Cerebellar cortex (tissue), 1 donor: ENCODE results near the gene ARMC2.
"Not testable (repeated sequence)": the region's sequence is repeated elsewhere in the genome, so short reads cannot be mapped to it uniquely, and the experiment has no call there.

Source experiments
- DNase-seq: peaks from one replicate; pipeline ENCODE4 v3.0.0-alpha.2; 2015; ENCODE audit warnings: low spot score

The ARMC2 gene

DNA sequence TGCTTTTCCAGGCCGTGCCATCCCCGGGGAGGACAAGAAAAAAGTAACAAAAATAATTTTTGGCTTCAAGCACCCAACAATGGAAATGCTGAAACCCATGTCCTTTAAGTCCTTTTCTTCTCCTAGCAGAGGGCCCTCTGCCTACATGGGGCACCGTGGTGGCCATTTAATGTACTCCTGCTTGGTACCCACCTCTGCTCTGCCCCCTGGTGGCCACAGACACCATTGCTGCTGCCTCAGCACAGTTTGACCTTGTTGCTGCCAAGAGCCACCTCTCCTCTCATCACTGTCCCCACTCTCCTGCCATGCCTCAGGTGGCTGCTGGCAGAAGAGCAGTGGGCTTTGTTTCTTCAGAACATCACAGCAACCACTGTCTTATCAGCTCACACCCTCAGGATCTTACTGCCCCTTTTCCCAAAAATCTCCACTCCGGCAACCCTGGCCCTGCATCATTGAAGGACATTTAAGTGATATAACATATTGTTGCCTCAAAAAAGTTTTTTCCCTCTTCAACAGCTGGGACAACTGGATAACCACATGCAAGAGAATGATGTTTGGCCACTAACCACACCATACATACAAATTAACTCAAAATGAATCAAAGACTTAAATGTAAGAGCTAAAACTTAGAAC, 12.9 kb upstream of the ARMC2 start:
- DNase-seq, result peak; percentile 91

DNA sequence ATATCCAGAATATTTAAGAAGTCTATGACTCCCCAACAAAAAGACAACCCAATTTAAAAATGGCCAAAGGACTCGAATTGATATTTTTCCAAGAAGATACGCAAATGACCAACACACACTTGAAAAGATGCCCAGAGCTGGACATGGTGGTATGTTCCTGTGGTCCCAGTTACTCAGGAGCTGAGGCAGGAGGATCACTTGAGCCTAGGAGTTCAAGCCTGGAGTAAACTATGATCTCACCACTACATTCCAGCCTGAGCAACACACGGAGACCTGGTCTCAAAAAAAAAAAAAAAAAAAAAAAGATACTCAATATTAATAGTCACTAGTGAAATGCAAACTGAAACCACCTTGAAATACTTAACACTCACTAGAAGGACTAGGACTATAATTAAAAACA, 12.2 kb upstream of the ARMC2 start:
- no peak for DNase-seq

DNA sequence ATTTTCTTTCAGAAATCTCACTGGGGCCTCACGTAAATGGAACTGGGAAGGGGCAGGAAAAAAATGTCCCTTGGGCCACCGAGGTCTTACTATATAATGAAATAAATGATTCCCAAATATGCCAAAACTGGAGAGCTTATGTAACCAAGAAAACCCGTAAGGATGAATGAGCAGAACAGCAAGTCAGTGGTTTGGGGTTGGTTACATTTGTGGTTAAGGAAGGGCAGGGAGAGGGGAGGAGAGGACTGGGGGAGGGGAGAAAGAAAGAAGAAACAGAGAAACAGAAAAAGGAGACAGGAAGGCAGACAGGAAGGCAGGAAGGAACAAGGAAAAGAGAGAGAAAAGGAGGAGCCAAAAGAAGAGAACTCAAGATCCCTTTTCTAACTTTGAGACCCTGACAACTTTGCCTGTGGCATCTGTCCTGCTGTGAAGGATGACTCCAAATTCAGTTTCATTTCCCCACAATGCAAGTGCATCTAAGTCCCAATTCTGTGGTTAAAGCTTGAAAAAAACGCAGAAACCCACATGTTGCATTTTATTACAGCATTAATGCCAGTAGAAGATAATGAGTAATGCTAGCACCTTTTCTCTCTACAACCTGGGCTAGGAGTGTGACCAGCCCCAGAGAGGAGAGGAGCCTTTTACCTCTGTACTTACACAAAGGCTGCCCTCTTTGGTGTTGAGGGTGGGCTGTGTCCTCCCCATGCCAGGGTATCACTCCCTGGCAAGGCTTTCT, 10.8 kb upstream of the ARMC2 start:
- DNase-seq, result no peak

GRCh38 chr6:108838101-108838717, 10.0 kb upstream of the ARMC2 start:
- DNase-seq, result peak; percentile 57

DNA sequence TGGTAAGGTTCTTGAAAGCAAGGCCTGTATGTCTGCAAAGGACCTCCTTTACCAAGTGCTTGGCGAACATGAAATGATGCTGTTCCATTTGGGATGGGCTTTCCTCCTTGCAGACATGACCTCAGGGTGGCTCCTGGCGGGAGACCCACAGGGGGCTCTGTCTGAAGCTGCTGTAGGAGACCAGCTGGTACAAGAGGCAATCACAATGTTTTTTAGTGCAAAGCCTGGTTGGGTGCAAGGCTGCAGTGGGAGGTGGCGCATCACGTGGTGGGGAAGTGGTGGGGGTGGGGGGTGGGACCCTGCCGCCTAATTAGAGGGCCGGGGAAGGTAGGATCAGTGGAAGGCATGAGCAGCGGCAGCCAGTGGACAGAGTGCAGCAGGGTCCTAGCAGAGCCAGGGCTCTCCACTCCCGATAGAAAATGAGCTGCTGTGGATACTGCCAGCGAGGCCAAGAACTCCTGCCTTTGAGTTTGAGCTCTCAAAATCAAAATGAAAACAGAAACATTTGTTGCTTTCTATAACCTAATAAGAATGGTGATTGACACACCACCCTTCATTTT, 9.1 kb upstream of the ARMC2 start:
- DNase-seq, result no peak

GRCh38 chr6:108840919-108841318, 7.3 kb upstream of the ARMC2 start:
- no peak for DNase-seq

DNA sequence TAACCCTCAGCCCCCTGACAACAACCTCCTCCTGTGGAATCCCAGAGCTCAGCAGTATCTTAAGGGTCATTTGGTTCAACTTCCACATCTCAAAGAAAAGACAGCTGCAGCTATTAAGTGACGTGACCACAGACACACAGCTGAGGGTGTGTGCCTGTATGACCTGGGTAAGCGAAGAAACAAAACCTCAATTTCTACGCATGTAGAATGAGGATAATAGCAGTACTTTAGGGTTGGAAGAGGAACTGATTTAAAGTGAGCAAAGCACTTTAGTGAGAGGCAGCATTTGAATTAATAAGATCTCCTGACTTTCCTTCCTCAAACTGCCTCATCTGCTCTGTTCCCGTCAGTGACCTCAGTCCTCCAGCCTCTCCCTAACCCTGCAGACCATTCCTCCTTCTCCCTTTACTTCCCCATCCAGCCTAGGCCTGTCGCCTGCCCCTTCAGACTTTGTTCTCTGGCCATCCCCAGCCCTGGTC, 6.8 kb upstream of the ARMC2 start:
- no peak for DNase-seq

DNA sequence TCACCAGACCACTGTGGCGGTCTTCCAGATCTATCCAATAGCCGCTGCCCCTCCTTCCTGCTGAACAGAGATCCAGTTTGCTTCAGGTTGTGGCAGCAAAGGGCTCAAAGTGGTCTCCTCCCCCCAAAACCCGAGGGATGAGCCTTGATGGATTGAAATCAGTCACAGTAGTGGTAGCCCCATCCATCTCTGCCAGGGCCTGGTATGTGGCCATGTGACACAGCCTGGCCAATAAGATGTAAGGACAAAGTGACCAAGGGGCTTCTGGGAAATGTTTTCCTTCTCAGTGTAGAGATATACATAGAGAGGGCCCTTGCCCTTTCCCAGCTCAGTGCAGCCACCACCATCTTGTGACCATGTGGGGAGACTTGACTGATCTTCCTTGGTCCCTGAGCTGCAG, 4.1 kb upstream of the ARMC2 start:
- DNase-seq, result no peak

DNA sequence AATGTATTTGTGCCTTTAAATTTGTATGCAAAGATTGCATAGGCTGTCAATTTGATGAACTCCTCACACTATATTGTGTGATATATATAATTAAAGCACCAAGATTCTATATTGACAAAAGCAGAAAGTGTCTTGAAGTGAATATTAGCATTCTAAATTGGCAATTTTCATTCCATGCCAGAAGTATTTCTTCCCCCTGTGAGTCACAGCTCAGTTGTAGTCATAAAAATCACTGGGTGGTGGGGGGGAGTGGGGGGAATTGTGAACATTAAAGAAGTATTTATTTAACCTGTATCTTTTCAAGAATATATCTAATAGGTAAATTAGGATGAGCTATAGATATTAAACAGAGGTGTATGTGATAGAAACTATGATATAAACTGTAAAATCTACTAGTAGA, 3.1 kb upstream of the ARMC2 start:
- no peak for DNase-seq

DNA sequence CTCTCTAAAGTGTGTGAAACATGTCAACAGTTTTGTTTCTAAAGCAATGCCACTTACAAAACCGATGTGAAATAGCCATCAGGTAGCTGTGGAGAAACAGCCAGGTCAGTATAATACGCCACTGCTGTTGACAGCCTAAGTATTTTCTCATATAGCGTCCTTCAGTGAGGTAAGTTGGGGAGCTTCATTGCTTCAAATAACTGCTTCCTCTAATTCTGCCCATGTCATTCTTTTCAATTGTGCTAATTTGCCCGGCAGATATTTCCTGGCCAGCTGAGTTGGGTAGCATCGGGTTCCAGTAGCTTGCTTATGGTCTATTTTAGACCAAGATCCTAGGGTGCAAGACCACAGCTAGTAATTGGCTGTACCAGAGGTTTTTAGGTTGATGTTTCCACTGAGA, 2.1 kb upstream of the ARMC2 start:
- DNase-seq, result no peak

GRCh38 chr6:108846628-108847027, 1.6 kb upstream of the ARMC2 start:
- DNase-seq, result no peak

DNA sequence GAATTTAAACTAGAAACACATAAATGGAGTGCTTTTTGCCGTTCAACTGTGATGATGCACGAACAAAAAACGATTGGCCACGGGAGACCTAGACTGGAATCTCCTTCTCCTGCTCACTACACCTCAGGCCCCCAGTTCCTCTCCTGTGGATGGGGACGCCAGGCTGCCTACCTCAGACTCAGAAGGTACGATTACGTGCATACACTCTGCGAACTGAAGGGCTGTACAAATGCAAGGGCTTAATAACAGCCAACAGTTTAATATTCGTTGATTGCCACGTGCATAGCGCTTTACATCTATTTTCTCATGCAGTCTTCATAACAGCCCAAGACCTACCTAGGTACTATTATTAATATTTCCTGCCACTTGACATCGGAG, 495 bp upstream of the ARMC2 start:
- DNase-seq, result peak; percentile 65

DNA sequence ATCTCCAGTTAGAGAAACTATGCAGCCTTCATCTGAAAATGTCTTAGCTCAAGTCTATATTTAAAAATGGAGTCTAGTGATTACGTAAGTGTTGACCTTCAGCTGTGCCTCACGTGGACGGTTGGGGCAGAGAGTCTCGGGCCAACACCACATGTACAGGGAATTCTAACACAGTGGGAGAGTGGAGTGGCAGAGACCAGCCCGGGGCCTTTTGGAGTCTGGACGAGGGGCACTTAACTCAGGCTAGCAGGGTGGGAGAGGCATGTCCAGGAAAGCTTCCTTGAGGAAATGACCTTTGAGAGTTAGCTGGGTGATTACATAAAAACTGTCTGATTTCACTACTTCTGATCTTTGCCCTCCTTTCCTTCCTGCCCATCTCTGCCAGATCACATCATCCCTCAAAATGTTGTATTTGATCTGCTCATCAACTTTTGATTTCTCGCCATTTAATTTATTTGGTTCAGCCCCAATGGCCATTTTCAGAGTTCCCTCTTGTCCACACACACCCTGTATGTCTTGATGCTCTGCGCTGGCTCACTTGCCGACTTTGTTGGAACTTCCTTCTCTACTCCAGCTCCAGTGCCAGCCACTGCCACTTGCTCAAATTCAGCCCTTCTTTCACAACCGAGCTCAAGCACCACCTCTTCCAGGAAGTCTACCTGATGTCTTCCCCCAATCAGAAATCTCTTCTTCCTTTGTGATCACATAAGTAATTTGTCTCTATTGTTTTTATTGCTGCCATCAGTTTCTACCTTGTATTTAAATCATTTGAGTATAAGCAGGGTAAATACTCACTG, 2.6 kb downstream of the ARMC2 start:
- DNase-seq, result no peak

GRCh38 chr6:108851756-108852155, 3.5 kb downstream of the ARMC2 start:
- no peak for DNase-seq

- no peak for DNase-seq
These were observed 4.9 kb downstream of the ARMC2 start for GRCh38 chr6:108853077-108853476.

DNA sequence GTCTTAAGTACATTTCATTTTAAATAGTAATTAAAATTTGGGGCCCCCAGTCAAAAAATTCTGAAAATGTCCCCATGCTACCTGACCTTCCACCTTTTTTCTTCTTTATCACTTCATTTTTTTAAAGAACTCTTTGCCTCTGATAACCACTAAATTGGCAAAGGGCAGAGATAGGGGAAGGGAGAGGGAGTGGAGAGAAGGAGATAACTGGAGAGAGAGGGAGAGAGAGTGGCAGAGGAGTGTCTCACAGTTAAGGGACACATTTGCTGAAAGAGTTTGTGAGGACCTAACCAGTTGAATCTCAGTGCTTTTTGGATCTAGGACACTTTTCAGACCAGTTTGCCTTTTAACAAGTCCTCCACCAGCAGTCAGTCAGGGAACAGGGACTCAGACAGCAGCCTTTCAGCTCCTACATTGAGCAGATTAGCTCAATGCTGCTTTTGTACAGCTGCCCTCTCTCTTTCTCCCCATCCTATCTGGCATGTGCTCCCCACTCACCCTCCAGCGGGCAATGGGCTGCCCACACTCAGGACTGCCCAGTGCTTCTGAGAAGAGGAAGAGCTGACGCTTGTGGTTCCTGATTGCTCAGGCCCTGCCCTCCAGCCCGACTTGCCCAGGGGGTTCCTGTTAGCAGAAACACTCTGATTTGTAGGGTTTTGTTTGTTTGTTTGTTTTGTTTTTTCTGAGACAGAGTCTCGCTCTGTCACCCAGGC, 14.4 kb downstream of the ARMC2 start:
- DNase-seq, result no peak

GRCh38 chr6:108865751-108866286, 17.6 kb downstream of the ARMC2 start:
- not testable (repeated sequence) for DNase-seq

DNA sequence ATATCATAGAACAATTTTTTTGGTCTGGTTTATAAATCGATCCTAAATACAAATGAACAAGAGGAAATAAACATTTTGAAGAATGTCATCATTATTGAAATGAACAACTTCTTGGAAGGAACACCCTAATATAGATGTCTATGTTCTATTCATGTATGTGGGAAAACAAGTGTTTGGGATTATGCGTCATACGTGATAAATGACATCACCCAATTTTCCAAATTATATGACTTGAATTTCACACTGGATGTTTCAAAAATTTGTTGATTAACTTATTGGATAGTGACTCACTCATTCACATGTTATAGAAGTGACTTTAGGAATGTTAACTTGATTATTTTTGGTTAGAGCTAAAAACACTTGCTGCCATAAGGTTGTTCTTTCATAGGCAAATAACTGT, 18.6 kb downstream of the ARMC2 start:
- no peak for DNase-seq

DNA sequence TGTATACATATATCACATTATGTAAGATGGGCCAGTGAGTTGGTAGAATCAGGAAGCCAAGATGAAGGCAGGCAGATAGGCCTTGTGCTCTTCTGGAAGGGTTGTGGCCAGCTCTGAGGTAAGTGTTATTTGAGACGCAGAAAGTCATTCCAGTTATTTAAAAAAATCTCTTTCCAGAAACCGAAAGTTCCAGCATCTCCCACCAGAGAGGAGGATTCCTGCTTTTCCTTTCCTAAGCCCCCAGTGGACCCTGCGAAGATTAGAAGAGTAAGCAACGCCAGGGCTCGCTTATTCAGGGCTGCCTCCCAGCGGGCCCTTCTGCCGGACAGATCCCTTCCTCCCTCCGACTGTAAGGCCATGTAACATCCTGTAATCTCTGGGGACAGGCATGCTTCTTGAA, 20.4 kb downstream of the ARMC2 start:
- DNase-seq, result no peak

GRCh38 chr6:108869876-108870275, 21.7 kb downstream of the ARMC2 start:
- no peak for DNase-seq

GRCh38 chr6:108870357-108870756, 22.1 kb downstream of the ARMC2 start:
- no peak for DNase-seq
